Rectal smooth muscle tissue (tissue), 1 donor: ENCODE data around the gene GCNA.
"Not testable (repeated sequence)": the region's sequence is repeated elsewhere in the genome, so short reads cannot be mapped to it uniquely, and the experiment has no call there.

Source experiments
- H3K27ac ChIP-seq: one replicate; pipeline ENCODE4 v1.7.0; 2013; ENCODE audit warnings: low read depth, low read length, inconsistent platforms
- H3K27me3 ChIP-seq: one replicate; pipeline ENCODE4 v1.7.0; 2013; ENCODE audit warnings: low read length; ENCODE audit not compliant: control insufficient read depth, insufficient read depth
- H3K36me3 ChIP-seq: one replicate; pipeline ENCODE4 v1.7.0; 2013; ENCODE audit warnings: low read length; ENCODE audit not compliant: control insufficient read depth, insufficient read depth
- H3K4me1 ChIP-seq: one replicate; pipeline ENCODE4 v1.7.0; 2013; ENCODE audit warnings: low read length; ENCODE audit not compliant: control insufficient read depth, insufficient read depth
- H3K4me3 ChIP-seq: one replicate; pipeline ENCODE4 v1.7.0; 2013; ENCODE audit warnings: low read length
- H3K9ac ChIP-seq: one replicate; pipeline ENCODE4 v1.7.0; 2013; ENCODE audit warnings: low read length

The GCNA gene

DNA sequence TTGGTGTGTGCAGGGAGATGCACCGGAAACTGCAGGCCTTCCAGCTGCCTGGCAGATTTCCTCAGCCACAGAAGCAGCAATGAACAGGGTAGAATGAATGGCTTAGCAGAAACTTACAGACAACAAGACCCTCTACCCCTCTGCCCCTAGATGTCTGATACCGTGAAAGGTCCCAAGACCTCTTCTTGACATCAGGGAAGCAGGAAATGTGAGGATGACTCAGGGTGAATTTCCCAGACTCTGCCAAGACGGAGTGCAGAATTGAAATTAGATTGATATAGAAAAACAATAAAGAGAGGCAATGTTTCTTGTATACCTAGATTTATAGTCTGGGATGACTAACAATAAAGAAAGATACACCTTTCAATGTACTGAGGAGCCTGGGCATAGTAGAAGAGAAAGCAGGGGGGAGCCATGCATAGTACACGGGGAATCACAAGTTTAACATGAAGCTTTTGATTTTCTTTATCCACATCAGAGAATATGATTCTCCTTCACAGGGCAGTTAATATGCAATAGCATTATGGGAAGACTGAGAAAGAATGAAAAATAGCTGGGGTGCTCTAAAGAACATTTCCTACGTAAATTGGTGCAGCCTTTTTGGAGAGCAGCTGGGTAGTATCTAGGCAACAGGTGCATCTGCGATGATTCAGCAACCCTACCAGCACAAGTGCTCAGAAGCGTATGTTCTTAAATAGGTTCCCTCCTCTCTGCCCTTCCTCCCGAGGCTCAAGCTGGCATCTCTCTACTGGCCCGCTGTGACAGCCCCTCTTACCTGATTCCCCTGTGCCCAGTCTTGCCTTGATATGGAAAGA lies 58.4 kb downstream of the GCNA start:
- Histone ChIP-seq H3K9ac (no peak overlapping the region), H3K27ac (peak overlapping the region; percentile 65), H3K4me1 (no peaks in the 10 kb centered on the region), H3K36me3 (no peaks in the 10 kb centered on the region), H3K4me3 (no peak overlapping the region), H3K27me3 (no peaks in the 10 kb centered on the region)

DNA sequence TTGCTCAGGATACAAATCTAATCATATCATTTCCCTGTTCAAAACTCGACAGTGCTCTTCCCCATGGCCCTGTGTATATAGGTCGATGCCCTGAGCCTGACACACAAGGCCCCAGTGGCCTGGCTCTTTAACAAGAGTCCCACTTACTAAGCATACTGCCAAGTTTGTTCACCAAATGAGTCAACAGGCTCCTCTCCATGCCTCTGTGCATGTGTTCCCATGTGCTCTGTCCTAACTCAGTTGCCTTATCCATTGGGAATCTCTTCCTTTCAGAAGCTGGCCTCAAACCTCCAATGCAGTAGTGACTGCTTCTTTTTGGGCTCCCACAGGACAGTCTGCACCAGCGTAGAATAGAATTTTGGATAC lies 59.0 kb downstream of the GCNA start:
- H3K27me3 ChIP-seq, result no peaks in the 10 kb centered on the region
- no peaks in the 10 kb centered on the region for H3K4me1 ChIP-seq
- no peak overlapping the region for H3K4me3 ChIP-seq
- H3K36me3 ChIP-seq, result no peaks in the 10 kb centered on the region
- H3K27ac ChIP-seq, result peak overlapping the region; percentile 65
- H3K9ac ChIP-seq, result no peak overlapping the region

GRCh38 chrX:71637848-71638247 lies 59.6 kb downstream of the GCNA start:
- Histone ChIP-seq H3K4me1 (no peaks in the 10 kb centered on the region), H3K9ac (no peak overlapping the region), H3K4me3 (no peak overlapping the region), H3K27me3 (no peaks in the 10 kb centered on the region), H3K27ac (peak overlapping the region; percentile 2), H3K36me3 (no peaks in the 10 kb centered on the region)

GRCh38 chrX:71638409-71638808 lies 60.2 kb downstream of the GCNA start:
- Histone ChIP-seq H3K27me3 (no peaks in the 10 kb centered on the region), H3K9ac (no peak overlapping the region), H3K27ac (no peak overlapping the region), H3K36me3 (no peaks in the 10 kb centered on the region), H3K4me1 (no peaks in the 10 kb centered on the region), H3K4me3 (no peak overlapping the region)

DNA sequence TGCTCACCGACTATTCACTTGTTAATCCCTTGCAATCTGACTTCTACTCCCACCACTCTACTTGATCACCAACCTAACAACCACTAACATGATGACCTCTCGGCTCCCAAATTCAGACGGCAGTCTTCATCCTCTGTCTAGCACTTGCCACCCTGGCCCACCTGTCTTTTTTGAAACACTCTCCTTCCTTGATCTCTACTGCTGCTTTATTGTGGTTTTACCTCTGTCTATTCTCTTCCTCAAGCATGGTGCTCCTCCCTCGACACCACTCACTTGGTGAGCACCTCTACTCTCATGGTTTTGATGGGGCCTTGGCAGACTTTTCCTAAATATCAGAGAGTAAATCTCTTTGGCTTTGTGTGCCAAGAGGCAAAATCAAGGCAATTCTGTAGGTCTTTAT lies 61.8 kb downstream of the GCNA start:
- Histone ChIP-seq H3K27ac (no peak overlapping the region), H3K4me1 (no peaks in the 10 kb centered on the region), H3K9ac (no peak overlapping the region), H3K4me3 (no peak overlapping the region), H3K36me3 (no peaks in the 10 kb centered on the region), H3K27me3 (no peaks in the 10 kb centered on the region)

- not testable (repeated sequence) for H3K27ac ChIP-seq, H3K9ac ChIP-seq, H3K27me3 ChIP-seq, H3K4me3 ChIP-seq, H3K36me3 ChIP-seq, H3K4me1 ChIP-seq
Observed at GRCh38 chrX:71644406-71644805, 66.2 kb downstream of the GCNA start.

DNA sequence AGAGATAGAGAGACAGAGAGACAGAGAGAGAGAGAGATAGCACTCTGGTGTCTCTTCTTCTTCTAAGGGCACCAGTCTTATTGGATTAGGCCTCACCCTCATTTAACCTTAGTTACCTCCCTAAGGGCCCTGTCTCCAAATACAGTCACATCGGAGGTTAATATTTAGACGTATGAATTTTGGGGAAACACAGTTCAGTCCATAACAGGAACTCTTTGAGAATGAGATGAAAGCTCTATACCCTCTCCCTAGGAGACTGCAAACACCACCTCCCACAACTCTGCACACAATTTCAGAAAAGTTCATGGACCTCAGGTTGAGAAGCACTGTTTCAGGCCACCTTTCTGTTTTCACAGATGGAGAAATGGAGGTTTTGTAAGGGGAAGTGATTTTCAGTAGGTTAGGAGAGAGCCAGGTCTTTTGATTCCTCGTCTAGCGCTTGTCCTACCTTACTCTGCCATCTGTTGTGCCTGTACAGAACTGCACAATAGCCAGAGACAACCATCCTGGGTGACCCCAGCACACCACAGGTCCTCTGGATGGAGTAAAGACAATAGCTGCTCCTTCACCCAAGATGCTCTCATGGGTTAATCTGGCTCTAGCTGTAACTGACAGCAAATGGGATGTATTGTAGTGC lies 72.2 kb downstream of the GCNA start:
- Histone ChIP-seq H3K27me3 (peaks cover 2% of the 10 kb centered on the region), H3K4me1 (no peaks in the 10 kb centered on the region), H3K27ac (no peak overlapping the region), H3K4me3 (no peak overlapping the region), H3K36me3 (no peaks in the 10 kb centered on the region), H3K9ac (no peak overlapping the region)

DNA sequence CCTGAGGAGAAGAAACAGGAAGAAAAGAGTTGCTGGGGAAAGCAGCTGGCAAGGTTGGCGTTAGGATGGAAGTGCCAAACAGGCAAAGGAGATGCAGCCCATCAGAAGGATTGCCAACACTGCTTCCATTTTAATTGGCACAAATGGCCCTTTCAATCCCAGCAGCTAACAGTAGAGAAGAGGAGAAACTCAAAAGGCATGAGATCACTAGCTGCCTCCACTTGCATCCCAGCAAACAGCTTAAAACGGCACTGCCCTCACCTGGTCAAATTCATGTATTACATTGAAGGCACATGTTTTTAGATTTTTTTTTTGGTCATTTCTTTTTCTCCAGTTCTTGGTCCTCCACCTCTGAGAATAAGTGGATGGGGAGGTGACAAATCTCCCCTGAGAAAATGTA lies 74.2 kb downstream of the GCNA start:
- H3K9ac ChIP-seq, result no peak overlapping the region
- H3K27ac ChIP-seq, result no peak overlapping the region

GRCh38 chrX:71653344-71653743 lies 75.1 kb downstream of the GCNA start:
- no peak overlapping the region for H3K4me3 ChIP-seq
- H3K36me3 ChIP-seq, result no peaks in the 10 kb centered on the region
- no peak overlapping the region for H3K9ac ChIP-seq
- H3K27ac ChIP-seq, result no peak overlapping the region
- peaks cover 2% of the 10 kb centered on the region for H3K27me3 ChIP-seq
- H3K4me1 ChIP-seq, result no peaks in the 10 kb centered on the region

More for the DNA sequence above, 74.2 kb downstream of the GCNA start:
- no peaks in the 10 kb centered on the region for H3K4me1 ChIP-seq
- H3K36me3 ChIP-seq, result no peaks in the 10 kb centered on the region
- H3K27me3 ChIP-seq, result peaks cover 2% of the 10 kb centered on the region
- no peak overlapping the region for H3K4me3 ChIP-seq

DNA sequence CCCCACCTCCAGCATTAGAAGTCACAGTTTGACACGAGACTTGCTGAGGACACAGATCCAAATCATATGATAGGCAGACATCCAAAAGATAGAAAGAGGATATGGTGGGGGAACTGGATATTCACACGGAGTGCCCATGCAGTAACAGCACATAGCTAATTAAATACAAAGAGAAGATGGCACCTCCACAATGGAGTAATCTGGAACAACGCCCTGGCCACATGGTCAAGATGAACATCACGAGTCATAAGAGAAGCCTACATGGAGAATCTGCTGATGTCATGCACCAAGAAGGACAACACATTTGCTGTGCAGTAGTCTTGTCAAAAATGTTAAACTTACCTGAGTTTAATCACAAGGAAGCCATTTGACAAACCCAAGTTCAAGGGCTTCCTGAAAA lies 79.0 kb downstream of the GCNA start:
- no peak overlapping the region for H3K27ac ChIP-seq
- H3K9ac ChIP-seq, result no peak overlapping the region
- no peaks in the 10 kb centered on the region for H3K4me1 ChIP-seq

DNA sequence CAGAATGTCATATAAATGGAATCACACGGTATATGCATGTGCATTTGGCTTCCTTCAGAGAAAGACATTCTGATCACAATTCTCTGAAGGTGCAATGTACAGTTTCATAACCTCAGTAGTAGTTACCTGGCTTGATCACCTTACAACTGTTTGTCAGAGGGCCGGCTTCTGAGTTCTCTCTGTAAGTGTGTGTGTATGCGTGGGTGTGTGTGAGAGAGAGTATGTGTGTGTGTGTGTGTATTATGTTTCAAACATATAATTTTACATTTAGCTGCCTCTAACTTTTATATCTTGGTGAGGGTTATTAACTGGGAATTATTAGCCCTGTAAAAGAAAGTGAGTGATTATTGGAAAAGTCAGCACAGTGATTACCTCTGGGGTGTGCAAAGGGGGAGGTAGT lies 81.1 kb downstream of the GCNA start:
- no peak overlapping the region for H3K9ac ChIP-seq
- no peak overlapping the region for H3K27ac ChIP-seq
- no peak overlapping the region for H3K4me3 ChIP-seq
- H3K4me1 ChIP-seq, result no peaks in the 10 kb centered on the region
- no peaks in the 10 kb centered on the region for H3K27me3 ChIP-seq
- H3K36me3 ChIP-seq, result no peaks in the 10 kb centered on the region

More for the DNA sequence above, 79.0 kb downstream of the GCNA start:
- no peak overlapping the region for H3K4me3 ChIP-seq
- H3K27me3 ChIP-seq, result peaks cover 2% of the 10 kb centered on the region
- no peaks in the 10 kb centered on the region for H3K36me3 ChIP-seq

GRCh38 chrX:71659959-71660358 lies 81.7 kb downstream of the GCNA start:
- no peaks in the 10 kb centered on the region for H3K27me3 ChIP-seq
- H3K4me3 ChIP-seq, result no peak overlapping the region
- no peaks in the 10 kb centered on the region for H3K36me3 ChIP-seq
- H3K4me1 ChIP-seq, result no peaks in the 10 kb centered on the region
- H3K9ac ChIP-seq, result no peak overlapping the region
- H3K27ac ChIP-seq, result no peak overlapping the region
